ENCODE measurements around the gene CBX5. TPM values are rescaled to one million over a fixed set of nuclear protein-coding genes. Genes with fewer than 3 reads are reported as not detected.
A peak's percentile ranks its signal among the peaks of the same experiment; 100 is the strongest.
"Not testable (repeated sequence)": the region's sequence is repeated elsewhere in the genome, so short reads cannot be mapped to it uniquely, and the experiment has no call there.

The CBX5 gene
- total RNA-seq: 10 to 100 TPM; 65.6 to 73.6 TPM

DNA sequence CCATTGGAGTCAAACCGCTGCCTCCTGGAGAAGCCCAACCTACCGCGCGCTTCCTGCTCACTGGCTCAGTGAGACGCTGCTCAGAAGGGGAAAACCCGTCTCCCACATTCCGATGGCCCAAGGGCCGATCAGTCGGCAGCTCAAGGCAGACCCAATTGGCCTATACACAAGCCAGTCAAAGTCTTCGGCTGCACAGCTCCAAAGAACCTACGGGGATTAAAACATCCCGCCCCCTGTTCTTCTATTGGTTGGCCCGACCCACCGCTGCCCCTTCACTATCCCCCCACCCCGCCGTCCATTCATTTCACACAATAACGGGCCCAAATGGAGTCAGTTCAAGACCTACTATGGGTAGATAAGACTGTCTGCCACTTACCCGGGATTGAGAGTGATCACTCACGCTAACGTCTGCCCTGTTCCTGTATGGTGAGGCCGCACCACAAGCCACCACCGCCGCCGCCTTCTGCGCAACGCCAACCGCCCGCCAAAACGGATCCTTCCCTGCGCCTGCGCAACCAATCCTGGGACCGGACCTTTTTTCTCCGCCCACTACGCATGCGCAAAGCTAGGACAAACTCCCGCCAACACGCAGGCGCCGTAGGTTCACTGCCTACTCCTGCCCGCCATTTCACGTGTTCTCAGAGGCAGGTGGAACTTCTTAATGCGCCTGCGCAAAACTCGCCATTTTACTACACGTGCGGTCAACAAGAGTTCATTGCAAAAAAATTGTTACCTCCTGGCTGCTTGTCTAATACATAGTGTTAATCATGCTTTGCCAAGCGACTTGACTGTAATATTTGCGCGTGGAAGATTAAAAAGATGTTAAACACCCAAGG lies at the start of gene CBX5:
Gene CBX5, minus strand, starts transcription at position 491 of the 836 bp plus-strand sequence. CDS start 22,472 bp downstream, outside the sequence.
- H3K27ac Mint-ChIP-seq: no peak within 1 kb of the TSS
- no peak within 1 kb of the TSS for H3K4me3 Mint-ChIP-seq
- DNase-seq (ENCODE audit: low spot score) (peak; percentile 99), ATAC-seq (peak; percentile 86 to 88)
- no peaks in the 10 kb centered on the region for H3K27me3 Mint-ChIP-seq
- H3K9me3 Mint-ChIP-seq: no peaks in the 10 kb centered on the region
- peaks cover 15% of the 10 kb centered on the region for H3K36me3 Mint-ChIP-seq
- peaks cover 22 to 24% of the 10 kb centered on the region in 2 donors for H3K4me1 Mint-ChIP-seq (ENCODE audit: low read depth in 2 of 2)

DNA sequence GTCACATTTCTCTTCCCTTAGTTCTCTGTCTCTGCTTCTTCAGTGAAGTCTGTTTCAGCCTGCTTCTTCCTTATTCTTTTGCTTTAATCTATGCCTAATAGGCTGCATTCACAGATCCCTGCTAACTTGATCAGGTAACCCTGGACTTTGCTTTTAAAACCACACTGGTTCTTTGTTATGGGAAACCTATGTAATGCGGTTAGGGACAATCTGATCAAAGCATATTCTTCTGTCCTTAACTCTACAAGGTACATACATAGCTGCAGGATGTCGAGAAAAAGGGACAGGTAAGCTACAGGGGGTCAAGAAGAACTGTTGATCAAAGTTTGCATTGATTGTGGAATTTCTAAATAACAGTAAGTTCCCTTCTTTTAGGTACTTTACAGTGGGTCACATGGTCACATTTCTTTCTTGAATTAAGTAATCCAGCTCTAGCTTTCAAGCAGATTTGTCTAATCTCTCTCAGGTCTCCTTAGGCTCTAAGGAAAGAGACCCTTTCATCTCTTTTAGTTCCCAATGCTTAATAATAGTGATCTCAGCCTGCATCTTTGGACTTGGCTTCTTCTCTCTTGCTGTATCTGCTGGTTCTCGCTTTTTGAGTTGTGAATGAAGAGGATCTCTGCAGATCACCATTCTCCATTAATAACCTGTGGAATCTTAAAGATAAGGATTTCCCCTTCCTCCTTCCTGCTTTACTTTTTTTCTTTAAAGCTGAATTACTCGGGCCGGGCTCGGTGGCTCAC lies 48.8 kb upstream of the CBX5 start:
- Mint-ChIP-seq H3K9me3 (no peaks in the 10 kb centered on the region), H3K4me3 (peak overlapping the region; percentile 60), H3K36me3 (no peaks in the 10 kb centered on the region), H3K4me1 (ENCODE audit: low read depth in 2 of 2) (peaks cover 45 to 53% of the 10 kb centered on the region in 2 donors), H3K27ac (peak overlapping the region; percentile 65 to 84), H3K27me3 (no peaks in the 10 kb centered on the region)
- ATAC-seq (no peak), DNase-seq (ENCODE audit: low spot score) (no peak)

DNA sequence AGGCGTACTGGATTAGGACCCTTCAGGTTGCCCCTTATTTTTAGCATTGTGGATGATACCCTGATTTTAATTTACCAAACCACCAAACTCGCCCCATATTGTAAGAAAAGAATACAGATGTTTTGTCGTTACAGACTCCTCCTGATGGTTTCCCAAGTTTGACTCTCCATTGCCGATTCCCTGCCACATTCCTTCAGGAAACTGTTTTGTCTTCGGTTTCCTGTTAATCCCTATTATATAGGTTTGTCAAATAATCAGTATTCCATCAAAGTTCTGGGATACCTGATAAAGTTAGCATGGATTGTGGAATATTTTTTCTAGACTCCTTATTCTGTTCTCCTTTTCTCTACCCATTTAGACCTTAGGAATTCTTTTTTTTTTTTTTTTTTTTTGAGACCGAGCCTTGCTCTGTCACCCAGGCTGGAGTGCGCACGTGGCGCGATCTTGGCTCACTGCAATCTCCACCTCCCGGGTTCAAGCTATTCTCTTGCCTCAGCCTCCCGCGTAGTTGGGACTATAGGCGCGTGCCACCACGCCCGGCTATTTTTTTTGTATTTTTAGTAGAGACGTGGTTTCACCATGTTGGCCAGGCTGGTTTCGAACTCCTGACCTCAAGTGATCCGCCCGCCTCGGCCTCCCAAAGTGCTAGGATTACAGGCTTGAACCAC lies 45.7 kb upstream of the CBX5 start:
- H3K4me1 Mint-ChIP-seq (ENCODE audit: low read depth in 2 of 2): peaks cover 34 to 44% of the 10 kb centered on the region in 2 donors
- peak overlapping the region; percentile 98 for H3K4me3 Mint-ChIP-seq
- H3K9me3 Mint-ChIP-seq; ATAC-seq; H3K27me3 Mint-ChIP-seq; H3K36me3 Mint-ChIP-seq; DNase-seq (ENCODE audit: low spot score): not testable (repeated sequence)
- peak overlapping the region; percentile 85 to 96 for H3K27ac Mint-ChIP-seq

DNA sequence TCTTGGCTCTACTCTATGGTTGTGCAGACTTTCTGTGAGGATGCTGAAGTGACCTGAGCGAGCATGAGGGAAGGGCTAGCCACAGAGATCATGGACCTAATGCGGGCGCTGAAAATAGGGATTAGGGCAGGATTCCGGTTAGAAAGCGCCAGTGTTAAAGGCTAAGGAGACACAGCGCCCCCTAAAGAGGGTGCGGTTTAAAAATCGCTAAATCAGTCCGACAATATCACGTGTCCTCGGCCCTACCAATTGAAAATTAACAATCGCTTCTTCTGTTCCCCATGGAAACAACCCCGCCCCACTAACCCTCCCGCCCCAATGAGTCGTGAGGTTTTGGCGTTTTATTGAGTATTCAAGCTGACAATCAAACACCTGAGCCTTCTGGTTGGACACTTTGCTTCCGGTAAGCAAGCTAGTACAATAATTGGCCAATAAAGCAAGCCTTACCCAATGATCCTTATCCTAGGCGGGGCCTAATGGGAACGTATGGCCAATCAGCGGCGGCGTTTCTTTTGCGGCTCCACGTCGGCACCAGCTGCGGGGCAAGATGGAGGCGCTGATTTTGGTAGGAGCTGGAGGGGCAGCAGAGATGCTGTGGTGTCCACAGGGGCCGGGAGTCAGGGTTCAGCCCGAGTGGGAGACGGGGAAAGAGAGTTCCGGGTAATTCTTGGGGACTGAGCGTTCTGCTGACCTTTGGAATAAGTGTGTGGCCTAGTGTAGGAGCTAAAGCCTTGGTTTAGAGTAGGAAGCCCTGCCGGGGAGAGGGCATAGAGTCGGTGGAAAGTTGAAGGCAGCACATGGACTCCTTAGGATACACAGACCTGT lies 44.9 kb upstream of the CBX5 start, which contains the start of gene COPZ1:
Gene COPZ1, plus strand, starts transcription at position 515 of the 825 bp plus-strand sequence. Its CDS starts 33 bp downstream, at position 548.
- no peaks in the 10 kb centered on the region for H3K9me3 Mint-ChIP-seq
- H3K27me3 Mint-ChIP-seq: no peaks in the 10 kb centered on the region
- no peaks in the 10 kb centered on the region for H3K36me3 Mint-ChIP-seq
- ATAC-seq (peak; percentile 98), DNase-seq (ENCODE audit: low spot score) (peak; percentile 95)
- H3K4me3 Mint-ChIP-seq: peak within 1 kb of the TSS; percentile 98
- H3K4me1 Mint-ChIP-seq (ENCODE audit: low read depth in 2 of 2): peaks cover 30 to 36% of the 10 kb centered on the region in 2 donors
- peak within 1 kb of the TSS; percentile 85 to 96 for H3K27ac Mint-ChIP-seq

DNA sequence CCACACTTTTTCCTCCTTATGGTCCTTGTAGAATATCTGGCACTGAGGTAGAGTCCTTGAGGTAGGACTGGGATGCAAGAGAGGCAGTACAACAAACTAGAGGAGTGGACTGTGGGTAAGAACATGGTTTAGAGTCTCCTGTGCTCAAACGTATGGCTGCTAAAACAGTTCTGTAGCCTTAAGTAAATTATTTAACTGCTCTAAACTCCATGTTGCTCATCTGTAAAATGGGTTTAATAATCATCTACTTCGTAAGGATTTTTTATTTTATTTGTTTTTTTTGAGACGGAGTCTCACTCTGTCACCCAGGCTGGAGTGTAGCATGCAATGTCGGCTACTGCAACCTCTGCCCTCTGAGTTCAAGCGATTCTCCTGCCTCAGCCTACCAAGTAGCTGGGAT lies 41.4 kb upstream of the CBX5 start:
- no peaks in the 10 kb centered on the region for H3K36me3 Mint-ChIP-seq

DNA sequence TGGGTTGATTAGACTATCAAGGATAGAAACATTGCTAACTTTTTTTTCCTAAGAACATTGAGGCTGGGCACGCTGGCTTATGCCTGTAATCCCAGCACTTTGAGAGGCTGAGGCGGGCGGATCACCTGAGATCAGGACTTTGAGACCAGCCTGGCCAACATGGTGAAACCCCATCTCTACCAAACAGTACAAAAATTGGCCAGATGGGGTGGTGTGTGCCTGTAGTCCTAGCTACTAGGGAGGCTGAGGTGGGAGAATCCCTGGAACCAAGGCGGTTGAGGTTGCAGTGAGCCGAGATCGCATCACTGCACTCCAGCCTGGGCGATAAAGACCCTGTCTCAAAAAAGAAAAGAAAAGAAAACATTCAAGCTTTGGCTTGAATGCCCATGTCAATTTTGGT lies 32.4 kb upstream of the CBX5 start:
- not testable (repeated sequence) for H3K9me3 Mint-ChIP-seq; H3K4me1 Mint-ChIP-seq (ENCODE audit: low read depth in 2 of 2); H3K27me3 Mint-ChIP-seq; H3K27ac Mint-ChIP-seq; H3K4me3 Mint-ChIP-seq; DNase-seq (ENCODE audit: low spot score); H3K36me3 Mint-ChIP-seq; ATAC-seq

More for the DNA sequence above, 41.4 kb upstream of the CBX5 start:
- Mint-ChIP-seq H3K4me1 (ENCODE audit: low read depth in 2 of 2) (peaks cover 12 to 14% of the 10 kb centered on the region in 2 donors), H3K27me3 (no peaks in the 10 kb centered on the region), H3K4me3 (no peak overlapping the region), H3K27ac (no peak overlapping the region), H3K9me3 (no peaks in the 10 kb centered on the region)
- DNase-seq (ENCODE audit: low spot score): no peak
- ATAC-seq: no peak

DNA sequence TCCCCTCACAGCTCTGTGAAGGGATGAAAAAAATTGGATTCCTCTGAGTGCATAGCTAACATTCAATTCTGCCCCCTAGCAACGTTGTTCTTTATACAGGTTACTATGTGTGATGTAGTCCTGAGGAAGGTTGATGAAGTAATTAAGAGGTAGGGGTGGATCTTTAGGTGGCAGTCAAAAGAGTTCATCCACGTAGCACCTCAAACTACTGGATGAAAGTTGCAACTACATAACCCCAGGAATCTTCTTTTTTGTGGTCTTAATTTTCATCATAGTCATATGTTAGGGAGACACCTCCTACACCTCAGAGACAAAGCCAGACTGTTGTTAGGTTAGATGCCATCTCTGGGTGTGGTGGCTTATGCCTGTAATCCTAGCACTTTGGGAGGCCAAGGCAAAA lies 31.1 kb upstream of the CBX5 start:
- Mint-ChIP-seq H3K27me3 (no peaks in the 10 kb centered on the region), H3K36me3 (no peaks in the 10 kb centered on the region), H3K9me3 (no peaks in the 10 kb centered on the region), H3K4me1 (ENCODE audit: low read depth in 2 of 2) (peaks cover 12 to 15% of the 10 kb centered on the region in 2 donors), H3K27ac (no peak overlapping the region), H3K4me3 (no peak overlapping the region)
- ATAC-seq (no peak), DNase-seq (ENCODE audit: low spot score) (no peak)

DNA sequence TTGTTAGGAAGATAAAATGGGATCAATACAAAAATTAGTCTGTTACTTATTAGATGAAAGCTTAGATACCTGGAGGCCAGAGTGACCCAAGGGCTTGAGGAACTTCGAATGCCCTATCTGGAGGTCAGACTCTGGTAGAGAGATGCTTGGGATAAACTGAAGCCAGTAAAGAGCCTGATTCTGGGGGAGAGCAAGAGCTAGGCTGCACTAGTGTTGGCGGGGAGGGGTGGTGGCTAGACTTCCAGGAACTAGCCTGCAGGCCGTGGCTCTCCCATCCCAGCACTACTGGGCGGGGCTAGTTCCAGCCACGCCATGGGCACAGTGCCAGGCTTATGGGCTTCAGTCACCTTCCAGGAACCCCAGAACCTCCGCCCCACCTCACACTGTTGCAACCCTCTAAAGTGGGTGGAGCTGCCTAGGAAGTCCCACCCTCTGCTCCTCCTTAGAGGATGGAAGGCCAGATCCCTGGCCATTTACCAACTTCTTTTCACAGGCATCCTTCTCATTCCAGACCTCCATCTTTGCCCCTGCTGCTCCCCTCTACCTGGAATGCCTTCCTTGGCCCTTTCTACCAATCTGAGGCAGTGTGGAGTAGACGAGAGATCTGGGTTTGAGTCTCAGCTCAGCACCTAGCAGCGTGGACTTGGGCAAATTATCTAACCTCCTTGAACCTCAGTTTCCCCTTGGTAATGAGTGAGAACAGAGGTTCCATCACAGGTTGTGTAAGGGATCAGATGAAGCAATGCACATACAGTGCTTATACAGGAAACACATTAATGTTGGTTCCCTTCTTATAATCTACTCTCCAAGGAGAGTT lies 27.2 kb upstream of the CBX5 start:
- peak overlapping the region; percentile 64 for H3K4me3 Mint-ChIP-seq
- no peak for DNase-seq (ENCODE audit: low spot score)

DNA sequence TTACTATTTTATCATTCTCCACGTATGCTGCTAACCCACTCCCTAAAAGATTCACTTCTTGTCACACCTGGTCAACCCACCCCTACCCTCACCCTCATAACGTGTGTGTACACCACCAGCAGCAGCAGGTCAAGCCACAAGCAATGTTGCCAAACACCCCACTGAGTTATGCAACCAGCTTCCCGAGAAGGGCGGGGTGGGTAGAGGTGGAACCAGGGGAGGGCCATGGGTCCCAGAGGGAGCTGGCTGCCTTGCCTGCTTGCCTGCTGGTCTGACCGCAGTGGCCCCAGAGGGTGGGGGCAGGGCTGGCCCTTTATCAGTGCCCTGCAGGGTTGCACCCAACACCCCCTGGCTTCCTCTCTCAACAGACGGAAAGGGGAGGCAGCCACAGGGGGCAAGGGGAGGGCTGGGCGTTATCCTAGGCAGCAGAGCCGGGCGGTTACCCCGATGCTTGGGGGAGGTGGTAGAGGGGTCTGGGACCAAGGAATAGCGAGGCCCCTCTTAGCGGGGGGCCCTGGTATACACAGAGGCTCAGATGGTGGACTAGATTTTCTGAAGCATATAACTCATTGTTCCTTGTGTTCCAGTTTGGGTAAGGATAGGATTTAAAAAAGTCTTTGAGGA lies 24.4 kb upstream of the CBX5 start:
- peak; percentile 85 to 90 for ATAC-seq
- Mint-ChIP-seq H3K36me3 (no peaks in the 10 kb centered on the region), H3K9me3 (no peaks in the 10 kb centered on the region), H3K4me1 (ENCODE audit: low read depth in 2 of 2) (peaks cover 47 to 57% of the 10 kb centered on the region in 2 donors), H3K27ac (peak overlapping the region; percentile 6 to 8), H3K4me3 (peak overlapping the region; percentile 59), H3K27me3 (peaks cover 12 to 20% of the 10 kb centered on the region in 2 donors)
- DNase-seq (ENCODE audit: low spot score): peak; percentile 78

More for the DNA sequence above, 27.2 kb upstream of the CBX5 start:
- peaks cover 0 to 3% of the 10 kb centered on the region in 2 donors for H3K27me3 Mint-ChIP-seq
- no peaks in the 10 kb centered on the region for H3K9me3 Mint-ChIP-seq
- H3K36me3 Mint-ChIP-seq: no peaks in the 10 kb centered on the region
- H3K27ac Mint-ChIP-seq: peak overlapping the region; percentile 21 to 63
- ATAC-seq: peak; percentile 75 to 78
- peaks cover 29 to 39% of the 10 kb centered on the region in 2 donors for H3K4me1 Mint-ChIP-seq (ENCODE audit: low read depth in 2 of 2)

DNA sequence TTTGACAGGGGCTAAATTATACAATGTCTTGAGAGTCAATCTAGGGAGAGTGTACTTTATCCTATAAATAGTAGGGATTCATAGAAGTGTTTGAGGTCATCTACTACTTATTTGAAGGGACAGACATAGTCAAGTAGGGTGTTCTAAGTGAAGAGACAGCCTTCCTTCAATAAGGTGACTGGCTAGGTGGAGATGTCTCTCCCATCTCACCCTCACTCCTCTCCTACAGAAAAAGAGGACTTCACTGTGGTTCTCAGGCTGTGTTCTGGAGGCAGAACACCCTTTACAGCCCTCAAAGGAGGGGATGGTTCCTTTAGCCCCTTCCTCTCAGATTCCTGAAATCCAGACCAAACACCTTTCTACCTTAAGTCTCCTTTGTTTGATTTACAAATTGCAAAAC lies 23.7 kb upstream of the CBX5 start:
- peak overlapping the region; percentile 6 to 8 for H3K27ac Mint-ChIP-seq
- H3K36me3 Mint-ChIP-seq: no peaks in the 10 kb centered on the region
- H3K4me1 Mint-ChIP-seq (ENCODE audit: low read depth in 2 of 2): peaks cover 47 to 57% of the 10 kb centered on the region in 2 donors
- peak overlapping the region; percentile 59 for H3K4me3 Mint-ChIP-seq
- H3K27me3 Mint-ChIP-seq: peaks cover 12 to 20% of the 10 kb centered on the region in 2 donors
- ATAC-seq (no peak), DNase-seq (ENCODE audit: low spot score) (no peak)
- no peaks in the 10 kb centered on the region for H3K9me3 Mint-ChIP-seq

DNA sequence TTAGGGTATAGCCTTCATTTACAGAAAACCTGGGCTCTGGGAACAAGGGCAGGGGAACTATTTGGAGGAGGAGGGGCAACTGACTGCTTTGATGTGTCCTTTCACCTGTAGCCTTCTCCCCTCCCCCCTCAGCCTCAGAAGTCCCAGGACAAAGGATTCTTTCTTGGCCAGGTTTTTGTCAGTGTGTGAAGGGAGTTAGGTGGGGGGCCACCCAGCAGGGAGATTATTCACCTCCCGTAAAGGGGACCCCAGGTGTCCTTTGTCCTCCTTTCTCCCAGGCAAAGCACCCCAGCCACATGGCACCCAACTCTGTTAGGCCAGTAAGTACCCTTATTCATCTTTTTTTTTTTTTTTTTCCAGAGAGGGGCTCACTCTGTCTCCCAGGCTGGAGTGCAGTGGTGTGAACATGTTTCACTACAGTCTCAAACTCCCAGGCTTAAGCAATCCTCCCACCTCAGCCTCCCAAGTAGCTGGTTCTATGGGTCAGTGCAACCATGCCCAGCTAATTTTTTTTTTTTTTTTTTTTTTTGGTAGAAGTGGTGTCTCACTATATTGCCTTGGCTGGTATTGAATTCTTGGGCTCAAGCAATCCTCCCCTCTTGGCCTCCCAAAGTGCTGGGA lies 21.6 kb upstream of the CBX5 start:
- no peak overlapping the region for H3K27ac Mint-ChIP-seq
- peaks cover 12 to 20% of the 10 kb centered on the region in 2 donors for H3K27me3 Mint-ChIP-seq
- H3K4me1 Mint-ChIP-seq (ENCODE audit: low read depth in 2 of 2): peaks cover 45 to 48% of the 10 kb centered on the region in 2 donors
- no peaks in the 10 kb centered on the region for H3K9me3 Mint-ChIP-seq
- ATAC-seq (no peak), DNase-seq (ENCODE audit: low spot score) (peak; percentile 22)
- peak overlapping the region; percentile 46 for H3K4me3 Mint-ChIP-seq
- H3K36me3 Mint-ChIP-seq: no peaks in the 10 kb centered on the region
